IPS DF 6.9 (cell line): ENCODE results near the gene PARD3B.

Experiments
- DNase-seq: peaks from one replicate; pipeline ENCODE4 v3.0.0-alpha.2; 2013; ENCODE audit warnings: low read depth, low spot score
- H3K27ac ChIP-seq: one replicate; pipeline ENCODE4 v1.5.1; 2013; ENCODE audit warnings: low read length, control low read depth
- H3K27me3 ChIP-seq: 2 replicates; pipeline ENCODE4 v1.6.1; 2013; ENCODE audit warnings: mild to moderate bottlenecking, low read length; ENCODE audit not compliant: control insufficient read depth, insufficient read depth
- H3K36me3 ChIP-seq: 2 replicates; pipeline ENCODE4 v1.6.1; 2013; ENCODE audit warnings: low read length; ENCODE audit not compliant: control insufficient read depth, insufficient read depth
- H3K4me1 ChIP-seq: 2 replicates; pipeline ENCODE4 v1.6.1; 2013; ENCODE audit warnings: low read length; ENCODE audit not compliant: control insufficient read depth, insufficient read depth
- H3K4me3 ChIP-seq: 2 replicates; pipeline ENCODE4 v1.5.1; 2013; ENCODE audit warnings: mild to moderate bottlenecking, low read length
- H3K9me3 ChIP-seq: 2 replicates; pipeline ENCODE4 v1.6.1; 2013; ENCODE audit warnings: low read length, inconsistent platforms; ENCODE audit not compliant: control insufficient read depth, insufficient read depth
- WGBS: extraction: QIAGEN DNeasy Blood & Tissue Kit; methylation state at CpG from one replicate; pipeline ENCODE4 v1.1.7; 2013; ENCODE audit warnings: mixed read lengths, missing lambda C conversion rate; ENCODE audit not compliant: insufficient read length, insufficient coverage; 5-methylcytosine and 5-hydroxymethylcytosine counted together

The PARD3B gene

GRCh38 chr2:204514439-204514838 lies 30.8 kb upstream of the PARD3B start:
- H3K9me3 ChIP-seq, result no peaks in the 10 kb centered on the region
- no peak for DNase-seq
- H3K36me3 ChIP-seq, result no peaks in the 10 kb centered on the region
- no peak overlapping the region for H3K27ac ChIP-seq
- no peak overlapping the region for H3K4me3 ChIP-seq
- H3K27me3 ChIP-seq, result no peaks in the 10 kb centered on the region
- 0 out of 2 replicates have a peak, but pooled peaks cover 1% of the 10 kb centered on the region for H3K4me1 ChIP-seq
- WGBS, result no CpG with 5 or more reads among the region's 2 CpGs

GRCh38 chr2:204515416-204515815 lies 29.9 kb upstream of the PARD3B start:
- WGBS, result no CpG with 5 or more reads among the region's 3 CpGs
- Histone ChIP-seq H3K9me3 (no peaks in the 10 kb centered on the region), H3K27me3 (no peaks in the 10 kb centered on the region), H3K4me1 (0 out of 2 replicates have a peak, but pooled peaks cover 1% of the 10 kb centered on the region), H3K4me3 (no peak overlapping the region), H3K36me3 (no peaks in the 10 kb centered on the region), H3K27ac (no peak overlapping the region)
- no peak for DNase-seq

GRCh38 chr2:204517154-204517553 lies 28.1 kb upstream of the PARD3B start:
- Histone ChIP-seq H3K36me3 (no peaks in the 10 kb centered on the region), H3K4me1 (0 out of 2 replicates have a peak, but pooled peaks cover 1% of the 10 kb centered on the region), H3K27me3 (no peaks in the 10 kb centered on the region), H3K9me3 (no peaks in the 10 kb centered on the region), H3K4me3 (no peak overlapping the region), H3K27ac (no peak overlapping the region)
- WGBS, result no CpG with 5 or more reads among the region's 5 CpGs
- DNase-seq, result no peak

- no peak overlapping the region for H3K27ac ChIP-seq
- H3K4me1 ChIP-seq, result no peaks in the 10 kb centered on the region
- no peak overlapping the region for H3K4me3 ChIP-seq
Observed at GRCh38 chr2:204529795-204530463, 15.3 kb upstream of the PARD3B start.

GRCh38 chr2:204530464-204530805 lies 14.8 kb upstream of the PARD3B start:
- no CpG with 5 or more reads among the region's 1 CpG for WGBS
- H3K4me1 ChIP-seq, result no peaks in the 10 kb centered on the region
- no peak overlapping the region for H3K27ac ChIP-seq
- no peaks in the 10 kb centered on the region for H3K36me3 ChIP-seq
- no peaks in the 10 kb centered on the region for H3K27me3 ChIP-seq
- no peak for DNase-seq
- no peak overlapping the region for H3K4me3 ChIP-seq
- no peaks in the 10 kb centered on the region for H3K9me3 ChIP-seq

More at GRCh38 chr2:204529795-204530463, 15.3 kb upstream of the PARD3B start:
- H3K9me3 ChIP-seq, result no peaks in the 10 kb centered on the region
- DNase-seq, result no peak
- no peaks in the 10 kb centered on the region for H3K36me3 ChIP-seq
- no peaks in the 10 kb centered on the region for H3K27me3 ChIP-seq
- WGBS, result no CpG with 5 or more reads among the region's 6 CpGs

GRCh38 chr2:204533629-204534370 lies 11.5 kb upstream of the PARD3B start:
- WGBS, result no CpG with 5 or more reads among the region's 5 CpGs
- H3K4me3 ChIP-seq, result no peak overlapping the region
- DNase-seq, result no peak
- no peaks in the 10 kb centered on the region for H3K36me3 ChIP-seq
- H3K9me3 ChIP-seq, result no peaks in the 10 kb centered on the region
- no peak overlapping the region for H3K27ac ChIP-seq
- no peaks in the 10 kb centered on the region for H3K4me1 ChIP-seq
- no peaks in the 10 kb centered on the region for H3K27me3 ChIP-seq

GRCh38 chr2:204535356-204535755 lies 9.9 kb upstream of the PARD3B start:
- Histone ChIP-seq H3K9me3 (no peaks in the 10 kb centered on the region), H3K4me3 (no peak overlapping the region), H3K27me3 (no peaks in the 10 kb centered on the region), H3K27ac (no peak overlapping the region), H3K4me1 (no peaks in the 10 kb centered on the region), H3K36me3 (no peaks in the 10 kb centered on the region)
- WGBS, result no CpG with 5 or more reads among the region's 3 CpGs
- DNase-seq, result no peak

GRCh38 chr2:204535764-204536163 lies 9.5 kb upstream of the PARD3B start:
- H3K36me3 ChIP-seq, result no peaks in the 10 kb centered on the region
- no peak for DNase-seq
- no peaks in the 10 kb centered on the region for H3K27me3 ChIP-seq
- H3K4me3 ChIP-seq, result no peak overlapping the region
- no peak overlapping the region for H3K27ac ChIP-seq
- H3K9me3 ChIP-seq, result no peaks in the 10 kb centered on the region
- H3K4me1 ChIP-seq, result no peaks in the 10 kb centered on the region
- WGBS, result no CpG with 5 or more reads among the region's 1 CpG

- DNase-seq, result no peak
- H3K36me3 ChIP-seq, result no peaks in the 10 kb centered on the region
- no peak overlapping the region for H3K27ac ChIP-seq
- no peaks in the 10 kb centered on the region for H3K4me1 ChIP-seq
- H3K9me3 ChIP-seq, result no peaks in the 10 kb centered on the region
- no peaks in the 10 kb centered on the region for H3K27me3 ChIP-seq
- WGBS, result no CpG with 5 or more reads among the region's 10 CpGs
- no peak overlapping the region for H3K4me3 ChIP-seq
Observed at GRCh38 chr2:204538182-204539018, 6.9 kb upstream of the PARD3B start.

- no peak for DNase-seq
- H3K36me3 ChIP-seq, result no peaks in the 10 kb centered on the region
- no peaks in the 10 kb centered on the region for H3K4me1 ChIP-seq
- peaks cover 5% of the 10 kb centered on the region for H3K27me3 ChIP-seq
- H3K27ac ChIP-seq, result no peak overlapping the region
- H3K4me3 ChIP-seq, result no peak overlapping the region
- no peaks in the 10 kb centered on the region for H3K9me3 ChIP-seq
- WGBS, result no CpG with 5 or more reads among the region's 1 CpG
Observed at GRCh38 chr2:204539019-204539385, 6.3 kb upstream of the PARD3B start.
